Measurements from ENCODE around the gene USP9X.
A peak's percentile ranks its signal among the peaks of the same experiment; 100 is the strongest.

Gene USP9X

GRCh38 chrX:41086627-41086932 lies 1.3 kb downstream of the USP9X start (continued):
- TF ChIP-seq EGR2 (tag by site-specific recombination; IDR thresholded peaks at IDR 0.05; ENCODE audit: low read depth) (peak; percentile 64; the same call in 1 of the 2 replicates), KLF10 (tag by site-specific recombination; IDR thresholded peaks at IDR 0.05) (no peak), ZNF391 (tag by site-specific recombination; IDR thresholded peaks at IDR 0.05; ENCODE audit: borderline replicate concordance, low read depth) (no peak)

GRCh38 chrX:41087201-41087600 lies 2.0 kb downstream of the USP9X start:
- no peak for TF ChIP-seq HOXA7 (CRISPR knock-in tag; IDR thresholded peaks at IDR 0.05; ENCODE audit: borderline replicate concordance)
- TF ChIP-seq PRDM1 (tag by site-specific recombination; IDR thresholded peaks at IDR 0.05): peak; percentile 86
- TF ChIP-seq ZNF18 (tag by site-specific recombination; IDR thresholded peaks at IDR 0.05): no peak
- Histone ChIP-seq H3K9me3 (ENCODE audit: control insufficient read depth, insufficient read depth, low read depth, low read length) (no peaks in the 10 kb centered on the region), H3K4me1 (ENCODE audit: control insufficient read depth, insufficient read depth, low read length) (peaks cover 31% of the 10 kb centered on the region), H3K27ac (ENCODE audit: extremely low read depth, low read depth, low read length) (peak overlapping the region; percentile 99), H3K4me3 (ENCODE audit: low read depth, low read length) (peak overlapping the region; percentile 61), H3K36me3 (ENCODE audit: control insufficient read depth in 2 of 2, insufficient read depth in 1 of 2, low read length in 2 of 2) (peaks cover 0 to 8% of the 10 kb centered on the region in 2 experiments; a peak in 2 of 3 replicates)
- POLR2A ChIA-PET: interaction anchor here (0.6 to 3.9 kb wide), 3 partner anchors 9 to 154 kb away, joined by 3 to 36 read pairs (median 21); no protein-coding TSS in a partner anchor
- CTCF ChIA-PET: interaction anchor here (0.6 to 2.6 kb wide), 3 partner anchors 26 to 299 kb away, joined by 3 to 14 read pairs (median 3); no protein-coding TSS in a partner anchor

- CTCF ChIA-PET: interaction anchor here (0.6 to 3.7 kb wide), 6 partner anchors 12 to 439 kb away, joined by 3 to 25 read pairs (median 4); no protein-coding TSS in a partner anchor
- POLR2A ChIA-PET: interaction anchor here (0.7 to 0.9 kb wide), 3 partner anchors 20 to 111 kb away, joined by 3 read pairs; no protein-coding TSS in a partner anchor
- H3K36me3 ChIP-seq (ENCODE audit: control insufficient read depth in 2 of 2, insufficient read depth in 1 of 2, low read length in 2 of 2): peaks cover 4 to 11% of the 10 kb centered on the region in 2 experiments; a peak in 2 of 3 replicates
- no peaks in the 10 kb centered on the region for H3K9me3 ChIP-seq (ENCODE audit: control insufficient read depth, insufficient read depth, low read depth, low read length)
- H3K4me1 ChIP-seq (ENCODE audit: control insufficient read depth, insufficient read depth, low read length): peaks cover 47% of the 10 kb centered on the region
- H3K27ac ChIP-seq (ENCODE audit: extremely low read depth, low read depth, low read length): no peak overlapping the region
- peak overlapping the region; percentile 61 for H3K4me3 ChIP-seq (ENCODE audit: low read depth, low read length)
- TF ChIP-seq ZNF114 (tag by site-specific recombination; IDR thresholded peaks at IDR 0.05) (no peak), MYNN (tag by site-specific recombination; IDR thresholded peaks at IDR 0.05; ENCODE audit: borderline replicate concordance) (no peak), PRDM6 (tag by site-specific recombination; IDR thresholded peaks at IDR 0.05) (0 out of 2 replicates have a peak, but pooled peaks have one; percentile 5), PRDM1 (tag by site-specific recombination; IDR thresholded peaks at IDR 0.05) (peak; percentile 65), ZFP37 (tag by site-specific recombination; IDR thresholded peaks at IDR 0.05) (no peak), ZNF658 (tag by site-specific recombination; IDR thresholded peaks at IDR 0.05) (no peak), ZNF354C (tag by site-specific recombination; IDR thresholded peaks at IDR 0.05; ENCODE audit: borderline replicate concordance, low read depth) (no peak), ZNF600 (tag by site-specific recombination; IDR thresholded peaks at IDR 0.05) (peak; percentile 79), ZNF701 (tag by site-specific recombination; IDR thresholded peaks at IDR 0.05) (no peak), ZBTB26 (tag by site-specific recombination; optimal IDR thresholded peaks at IDR 0.05) (no peak)
Measured at GRCh38 chrX:41090568-41091238, 5.5 kb downstream of the USP9X start.
